Caco-2 (cell line): Measurements from ENCODE around the gene ARHGAP9. TPM values are rescaled to one million over a fixed set of nuclear protein-coding genes. Genes with fewer than 3 reads are reported as not detected.
A peak's percentile ranks its signal among the peaks of the same experiment; 100 is the strongest.

Source experiments
- Bru-seq: library from RNA; stranded (reverse); fragments of 400-500 nt; gene quantifications from one replicate; lab custom pipeline; 2021; lab: Mats Ljungman, UMichigan
- BruChase-seq, 2 experiments: library from RNA; stranded (reverse); fragments of 400-500 nt; gene quantifications; one replicate each; lab custom pipeline; 2021; lab: Mats Ljungman, UMichigan
- BruUV-seq: library from RNA; stranded (reverse); fragments of 400-500 nt; replicated peaks from 2 replicates; lab custom pipeline; 2021; lab: Mats Ljungman, UMichigan
- CTCF ChIA-PET: fragments of 300-600 bp; sonication (Branson Sonifier 250); formaldehyde crosslinking; loops from one replicate; lab custom pipeline; 2022; ENCODE audit warnings: antibody characterized with exemption; lab: Charles Lee
- POLR2A ChIA-PET: fragments of 300-600 bp; sonication (Branson Sonifier 250); formaldehyde crosslinking; loops from one replicate; lab custom pipeline; 2022; ENCODE audit warnings: antibody characterized with exemption; lab: Charles Lee
- DNase-seq, 2 experiments: peaks; one replicate each; pipeline versions ENCODE4 v3.0.0 to v3.0.0-alpha.2; 2020 to 2022
- H3K27me3 ChIP-seq: replicated peaks from 2 replicates; pipeline ENCODE4 v1.6.0; 2011; ENCODE audit warnings: low read length; ENCODE audit not compliant: control insufficient read depth, insufficient read depth
- H3K36me3 ChIP-seq: 2 replicates; pipeline ENCODE4 v1.5.1; 2011; ENCODE audit warnings: low read length; ENCODE audit not compliant: control insufficient read depth, insufficient read depth
- H3K4me1 ChIP-seq: fragments of 250-450 bp; sonication (Bioruptor Pico); 2 replicates; pipeline ENCODE4 v1.5.1; 2020; ENCODE audit warnings: mild to moderate bottlenecking
- H3K4me3 ChIP-seq: 2 replicates; pipeline ENCODE4 v1.5.1; 2011; ENCODE audit warnings: low read depth, mild to moderate bottlenecking, control low read depth, low read length
- H3K9me3 ChIP-seq: fragments of 250-450 bp; sonication (Bioruptor Pico); 2 replicates; pipeline ENCODE4 v1.5.1; 2020; ENCODE audit warnings: mild to moderate bottlenecking, moderate library complexity
- H3K27ac Mint-ChIP-seq: one replicate; pipeline ENCODE4 v1.8.0; 2022; ENCODE audit warnings: mixed read lengths; ENCODE audit not compliant: unreplicated experiment
- H3K27me3 Mint-ChIP-seq: one replicate; pipeline ENCODE4 v1.8.0; 2022; ENCODE audit warnings: mixed read lengths; ENCODE audit not compliant: insufficient read depth, unreplicated experiment
- H3K36me3 Mint-ChIP-seq: one replicate; pipeline ENCODE4 v1.8.0; 2022; ENCODE audit warnings: mild to moderate bottlenecking, mixed read lengths; ENCODE audit not compliant: insufficient read depth, unreplicated experiment
- H3K4me1 Mint-ChIP-seq: one replicate; pipeline ENCODE4 v1.8.0; 2022; ENCODE audit warnings: low read depth, mixed read lengths; ENCODE audit not compliant: unreplicated experiment
- H3K4me3 Mint-ChIP-seq: one replicate; pipeline ENCODE4 v1.8.0; 2022; ENCODE audit warnings: mild to moderate bottlenecking, moderate library complexity, mixed read lengths; ENCODE audit not compliant: unreplicated experiment
- H3K9me3 Mint-ChIP-seq: one replicate; pipeline ENCODE4 v1.8.0; 2022; ENCODE audit warnings: mixed read lengths; ENCODE audit not compliant: unreplicated experiment
- CTCF ChIP-seq, 2 experiments: fragments of 200-600 bp in 1 of 2; IDR thresholded peaks; 1 replicate in 1 of 2; 2 replicates in 1 of 2; pipeline versions ENCODE4 v1.5.1 to v1.8.0; 2011 to 2022; ENCODE audit warnings: antibody characterized with exemption in 1 of 2, control low read depth in 1 of 2, inconsistent platforms in 1 of 2, low read depth in 1 of 2, low read length in 1 of 2, mild to moderate bottlenecking in 1 of 2, moderate library complexity in 1 of 2; ENCODE audit not compliant: insufficient read depth in 1 of 2, severe bottlenecking in 1 of 2, unreplicated experiment in 1 of 2
- intact Hi-C: fragments of 100-400 bp; cut with micrococcal nuclease; formaldehyde crosslinking; loops from one replicate; pipeline ENCODE4 v1.10.0; 2022; ENCODE audit not compliant: unreplicated experiment
- long read RNA-seq: library from polyadenylated mRNA; stranded (forward); transcript quantifications from one replicate; pipeline ENCODE4 v2.0.0, GENCODE V29; 2022
- total RNA-seq: library from RNA; stranded (reverse); gene quantifications from 2 replicates; pipeline ENCODE4 v1.2.3, GENCODE V29; 2022

The ARHGAP9 gene
- total RNA-seq (0.75 and 1.8 TPM in 2 replicates), Bru-seq, nascent RNA (percentile 28 among the genes with signal in this experiment), BruChase-seq, experiment 1, labeled RNA remaining after a 2-hour chase (percentile 29 among the genes with signal in this experiment), BruChase-seq, experiment 2, labeled RNA remaining after a 6-hour chase (percentile 30 among the genes with signal in this experiment)
- long read RNA-seq, result 0 reads

DNA sequence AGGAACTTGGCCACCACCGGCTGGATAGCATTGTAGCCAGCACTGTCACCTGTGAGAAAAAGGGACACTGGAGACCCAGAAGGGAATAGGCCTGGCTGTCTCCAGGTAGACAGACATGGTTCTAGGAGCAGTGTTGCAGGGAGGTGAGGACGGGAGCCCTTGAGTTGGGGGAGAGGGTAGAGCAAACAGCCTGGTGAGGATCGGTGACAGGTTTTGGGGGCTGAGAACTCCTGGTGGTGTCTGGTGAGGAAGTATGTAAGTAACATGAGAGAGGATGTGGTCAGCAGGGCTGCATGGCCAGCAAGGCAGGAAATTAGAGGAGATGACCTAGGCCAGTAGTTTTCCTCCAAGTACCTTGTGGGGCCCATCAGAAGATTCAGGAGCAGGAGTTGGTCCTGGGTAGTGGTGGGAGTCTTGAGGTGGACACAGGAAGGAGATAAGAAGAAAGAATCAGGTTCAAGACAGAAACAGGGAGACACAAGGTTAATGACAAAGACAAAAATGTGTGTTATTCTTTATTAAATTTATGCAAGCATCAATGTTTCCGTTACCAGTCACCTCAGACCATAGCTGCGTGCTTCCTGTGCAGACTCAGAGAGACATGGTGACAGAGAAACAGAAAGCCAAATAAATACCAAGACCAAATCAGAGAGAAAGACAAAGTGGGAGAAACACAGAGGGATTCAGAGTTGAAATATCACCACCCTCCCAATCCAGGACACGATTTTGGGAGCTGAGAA is at the start of gene ARHGAP9:
TSS of gene ARHGAP9 (minus strand) at position 491 of the 740 bp plus-strand sequence. CDS start at position 31, 460 bp downstream.
- H3K36me3 Mint-ChIP-seq, result no peaks in the 10 kb centered on the region
- no peak for DNase-seq
- Histone ChIP-seq H3K9me3 (no peaks in the 10 kb centered on the region), H3K4me3 (no peak within 1 kb of the TSS), H3K27me3 (no peaks in the 10 kb centered on the region), H3K36me3 (no peaks in the 10 kb centered on the region), H3K4me1 (no peaks in the 10 kb centered on the region)
- H3K27ac Mint-ChIP-seq, result no peak within 1 kb of the TSS
- ChIA-PET POLR2A (no interaction called here), CTCF (interaction anchor here (1.0 kb wide), 1 partner anchor 21 kb away, joined by 3 read pairs; no protein-coding TSS in a partner anchor)
- BruUV-seq, result no TSS peak
- H3K4me1 Mint-ChIP-seq, result peaks cover 11% of the 10 kb centered on the region
- intact Hi-C loops, result no loop called here
- H3K9me3 Mint-ChIP-seq, result no peaks in the 10 kb centered on the region
- peaks cover 17% of the 10 kb centered on the region for H3K27me3 Mint-ChIP-seq
- TF ChIP-seq CTCF (IDR thresholded peaks at IDR 0.05; ENCODE audit: insufficient read depth in 1 of 2, low read depth in 1 of 2, low read length in 1 of 2, severe bottlenecking in 1 of 2, unreplicated experiment in 1 of 2), result no peak
- H3K4me3 Mint-ChIP-seq, result no peak within 1 kb of the TSS

GRCh38 chr12:57528831-57529555 is 49.3 kb upstream of the ARHGAP9 start:
- Mint-ChIP-seq H3K4me1 (peaks cover 7% of the 10 kb centered on the region), H3K4me3 (no peak overlapping the region), H3K27ac (no peak overlapping the region), H3K36me3 (peaks cover 66% of the 10 kb centered on the region), H3K9me3 (no peaks in the 10 kb centered on the region), H3K27me3 (no peaks in the 10 kb centered on the region)
- no peak for TF ChIP-seq CTCF (IDR thresholded peaks at IDR 0.05; ENCODE audit: insufficient read depth in 1 of 2, low read depth in 1 of 2, low read length in 1 of 2, severe bottlenecking in 1 of 2, unreplicated experiment in 1 of 2)
- ChIA-PET CTCF (no interaction called here), POLR2A (no interaction called here)
- H3K36me3 ChIP-seq, result peaks cover 9% of the 10 kb centered on the region
- H3K4me1 ChIP-seq, result peaks cover 10% of the 10 kb centered on the region
- no peak for DNase-seq
- no peaks in the 10 kb centered on the region for H3K9me3 ChIP-seq
- H3K4me3 ChIP-seq, result no peak overlapping the region
- intact Hi-C loops, result no loop called here
- no peaks in the 10 kb centered on the region for H3K27me3 ChIP-seq
- no TSS peak for BruUV-seq

- Mint-ChIP-seq H3K9me3 (no peaks in the 10 kb centered on the region), H3K4me3 (no peak overlapping the region), H3K27ac (no peak overlapping the region), H3K4me1 (peaks cover 7% of the 10 kb centered on the region), H3K36me3 (peaks cover 66% of the 10 kb centered on the region), H3K27me3 (no peaks in the 10 kb centered on the region)
- Histone ChIP-seq H3K9me3 (no peaks in the 10 kb centered on the region), H3K4me3 (no peak overlapping the region), H3K36me3 (peaks cover 9% of the 10 kb centered on the region), H3K27me3 (no peaks in the 10 kb centered on the region), H3K4me1 (peaks cover 12% of the 10 kb centered on the region)
- no peak for TF ChIP-seq CTCF (IDR thresholded peaks at IDR 0.05; ENCODE audit: insufficient read depth in 1 of 2, low read depth in 1 of 2, low read length in 1 of 2, severe bottlenecking in 1 of 2, unreplicated experiment in 1 of 2)
- intact Hi-C loops, result no loop called here
- POLR2A ChIA-PET, result no interaction called here
- CTCF ChIA-PET, result interaction anchor here (0.6 kb wide), 1 partner anchor 228 kb away, joined by 4 read pairs; no protein-coding TSS in a partner anchor
- DNase-seq, result no peak
- no TSS peak for BruUV-seq
These were observed 48.5 kb upstream of the ARHGAP9 start for GRCh38 chr12:57528176-57528575.
